ENCODE data around the gene TMCC2.

DNA sequence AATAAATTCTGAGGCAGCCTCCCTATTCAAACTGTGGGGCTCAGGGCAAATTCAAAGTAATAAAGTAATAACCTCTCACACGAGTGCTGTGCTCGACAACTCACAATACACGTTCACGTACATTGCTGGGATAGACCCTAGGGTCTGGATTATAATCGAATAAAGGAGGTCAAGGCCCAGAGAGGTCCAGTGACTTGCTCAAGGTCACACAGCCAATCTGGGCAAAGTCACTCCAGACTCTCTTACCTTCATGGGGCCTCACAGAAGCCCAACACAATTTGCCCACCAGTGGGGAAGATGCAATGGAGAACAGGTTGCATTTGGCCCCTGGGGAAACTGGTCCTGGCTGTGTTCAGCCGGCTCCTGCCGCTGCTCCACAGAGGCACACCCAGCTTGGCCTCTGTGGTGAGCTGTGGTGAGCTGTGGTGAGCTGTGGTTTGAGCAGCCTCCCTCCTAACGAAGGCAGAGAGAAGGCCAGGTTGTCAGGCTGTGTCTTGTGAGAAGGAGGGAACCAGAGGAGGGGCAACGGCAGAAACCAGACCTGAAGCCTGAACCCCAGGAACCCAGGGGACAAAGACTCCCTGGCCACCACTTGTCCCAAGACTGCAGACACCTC is 58.7 kb downstream of the TMCC2 start:
- TF ChIP-seq, protein P1, sequence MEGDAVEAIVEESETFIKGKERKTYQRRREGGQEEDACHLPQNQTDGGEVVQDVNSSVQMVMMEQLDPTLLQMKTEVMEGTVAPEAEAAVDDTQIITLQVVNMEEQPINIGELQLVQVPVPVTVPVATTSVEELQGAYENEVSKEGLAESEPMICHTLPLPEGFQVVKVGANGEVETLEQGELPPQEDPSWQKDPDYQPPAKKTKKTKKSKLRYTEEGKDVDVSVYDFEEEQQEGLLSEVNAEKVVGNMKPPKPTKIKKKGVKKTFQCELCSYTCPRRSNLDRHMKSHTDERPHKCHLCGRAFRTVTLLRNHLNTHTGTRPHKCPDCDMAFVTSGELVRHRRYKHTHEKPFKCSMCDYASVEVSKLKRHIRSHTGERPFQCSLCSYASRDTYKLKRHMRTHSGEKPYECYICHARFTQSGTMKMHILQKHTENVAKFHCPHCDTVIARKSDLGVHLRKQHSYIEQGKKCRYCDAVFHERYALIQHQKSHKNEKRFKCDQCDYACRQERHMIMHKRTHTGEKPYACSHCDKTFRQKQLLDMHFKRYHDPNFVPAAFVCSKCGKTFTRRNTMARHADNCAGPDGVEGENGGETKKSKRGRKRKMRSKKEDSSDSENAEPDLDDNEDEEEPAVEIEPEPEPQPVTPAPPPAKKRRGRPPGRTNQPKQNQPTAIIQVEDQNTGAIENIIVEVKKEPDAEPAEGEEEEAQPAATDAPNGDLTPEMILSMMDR (IDR thresholded peaks at IDR 0.05): no peak
- TF ChIP-seq EZH2 (IDR thresholded peaks at IDR 0.05; ENCODE audit: borderline replicate concordance, insufficient read depth, low read depth, low read length, poor library complexity, severe bottlenecking): no peak
